Astrocyte (in vitro differentiated cells and primary cell): Measurements from ENCODE around the gene BARX1.

Source experiments
- EZH2 ChIP-seq: IDR thresholded peaks from 2 replicates; pipeline ENCODE4 v1.6.1; 2012; ENCODE audit warnings: mild to moderate bottlenecking, low read length, inconsistent platforms; ENCODE audit not compliant: insufficient read depth
- TF ChIP-seq, protein P1 (sequence below): IDR thresholded peaks from 2 replicates; pipeline ENCODE4 v1.5.1; 2011; ENCODE audit warnings: low read depth, mild to moderate bottlenecking, inconsistent platforms, low read length, moderate library complexity; ENCODE audit not compliant: insufficient read depth

DNA sequence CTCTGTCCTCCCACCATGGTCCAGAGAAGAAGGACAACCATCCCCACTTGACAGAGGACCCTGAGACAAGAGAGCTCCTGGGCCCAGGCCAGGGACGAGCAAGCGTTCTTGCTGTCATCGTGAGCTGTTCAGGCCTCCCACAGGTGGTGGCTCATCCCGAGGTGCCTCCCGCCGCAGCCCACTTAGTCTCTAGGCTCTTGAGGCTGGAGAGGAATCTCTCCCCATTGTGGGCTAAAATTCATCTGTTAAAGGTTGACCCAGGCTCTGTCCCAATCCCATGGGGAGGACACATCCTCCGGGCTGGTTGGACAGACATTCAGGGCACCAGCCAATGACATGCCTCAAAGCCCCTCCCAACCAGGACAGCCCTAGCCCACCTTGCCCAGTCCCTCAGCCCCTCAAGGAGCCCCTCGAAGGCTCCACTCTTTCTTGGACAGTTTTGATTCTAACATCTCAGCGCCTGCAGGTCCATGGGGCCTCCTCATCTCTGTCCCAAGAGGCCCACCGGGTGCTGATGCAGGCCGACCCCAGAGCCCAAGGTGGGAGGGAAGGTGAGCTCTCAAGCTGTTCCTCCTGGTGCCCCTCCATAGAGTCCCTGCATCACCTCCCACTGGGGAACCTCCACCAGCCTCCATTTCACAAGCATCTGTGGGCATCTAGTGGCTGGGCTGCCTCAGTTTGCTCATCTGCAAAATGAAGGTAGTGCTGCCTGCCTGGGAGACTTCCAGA, 52.9 kb downstream of the BARX1 start:
- TF ChIP-seq, protein P1, sequence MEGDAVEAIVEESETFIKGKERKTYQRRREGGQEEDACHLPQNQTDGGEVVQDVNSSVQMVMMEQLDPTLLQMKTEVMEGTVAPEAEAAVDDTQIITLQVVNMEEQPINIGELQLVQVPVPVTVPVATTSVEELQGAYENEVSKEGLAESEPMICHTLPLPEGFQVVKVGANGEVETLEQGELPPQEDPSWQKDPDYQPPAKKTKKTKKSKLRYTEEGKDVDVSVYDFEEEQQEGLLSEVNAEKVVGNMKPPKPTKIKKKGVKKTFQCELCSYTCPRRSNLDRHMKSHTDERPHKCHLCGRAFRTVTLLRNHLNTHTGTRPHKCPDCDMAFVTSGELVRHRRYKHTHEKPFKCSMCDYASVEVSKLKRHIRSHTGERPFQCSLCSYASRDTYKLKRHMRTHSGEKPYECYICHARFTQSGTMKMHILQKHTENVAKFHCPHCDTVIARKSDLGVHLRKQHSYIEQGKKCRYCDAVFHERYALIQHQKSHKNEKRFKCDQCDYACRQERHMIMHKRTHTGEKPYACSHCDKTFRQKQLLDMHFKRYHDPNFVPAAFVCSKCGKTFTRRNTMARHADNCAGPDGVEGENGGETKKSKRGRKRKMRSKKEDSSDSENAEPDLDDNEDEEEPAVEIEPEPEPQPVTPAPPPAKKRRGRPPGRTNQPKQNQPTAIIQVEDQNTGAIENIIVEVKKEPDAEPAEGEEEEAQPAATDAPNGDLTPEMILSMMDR = no peak
- TF ChIP-seq EZH2 = no peak
